ENCODE results near the gene SPRTN. TPM values are rescaled to one million over a fixed set of nuclear protein-coding genes. Genes with fewer than 3 reads are reported as not detected.

The SPRTN gene
- total and polyA plus RNA-seq, 2 of the 8 experiments (the other 6 are each of a cell fraction or from before 2014, with no cell fraction given), result 6.6 to 15.1 TPM

- TF ChIP-seq PHF8 (conservative IDR thresholded peaks at IDR 0.05; ENCODE audit: low read depth, low read length) (no peak), SP2 (IDR thresholded peaks at IDR 0.05; ENCODE audit: low read length) (no peak), CTBP2 (IDR thresholded peaks at IDR 0.05; ENCODE audit: borderline replicate concordance, insufficient read depth, insufficient read length, low read length) (no peak), RBBP5 (IDR thresholded peaks at IDR 0.05; ENCODE audit: borderline replicate concordance, low read depth, low read length) (no peak)
These were observed 52.0 kb downstream of the SPRTN start (continued) for GRCh38 chr1:231390071-231390470.
